Loucy (cell line): ENCODE measurements around the gene TEX2.

Experiments
- H2AFZ ChIP-seq: fragments of 200-600 bp; sonication (generic); 2 replicates; pipeline ENCODE4 v1.6.0; 2016; ENCODE audit warnings: antibody characterized with exemption, mild to moderate bottlenecking, low read length, moderate library complexity
- H3F3A ChIP-seq: fragments of 200-600 bp; 2 replicates; pipeline ENCODE4 v1.6.0; 2016; ENCODE audit warnings: antibody characterized with exemption, low read depth, mild to moderate bottlenecking
- H3K27me3 ChIP-seq: fragments of 200-600 bp; sonication (generic); 2 replicates; pipeline ENCODE4 v1.6.1; 2014; ENCODE audit warnings: low read length, mild to moderate bottlenecking; ENCODE audit not compliant: insufficient read depth, poor library complexity, severe bottlenecking
- H3K36me3 ChIP-seq: fragments of 200-600 bp; sonication (generic); 2 replicates; pipeline ENCODE4 v1.6.1; 2016; ENCODE audit warnings: low read length; ENCODE audit not compliant: insufficient read depth
- H3K4me1 ChIP-seq: fragments of 200-600 bp; sonication (generic); 2 replicates; pipeline ENCODE4 v1.5.1; 2014; ENCODE audit warnings: low read length, mild to moderate bottlenecking; ENCODE audit not compliant: insufficient read depth, poor library complexity, severe bottlenecking
- H3K4me2 ChIP-seq: fragments of 200-600 bp; sonication (generic); 2 replicates; pipeline ENCODE4 v1.6.0; 2014; ENCODE audit warnings: antibody characterized with exemption, low read length, low read depth, mild to moderate bottlenecking; ENCODE audit not compliant: poor library complexity, severe bottlenecking
- H3K4me3 ChIP-seq: fragments of 200-600 bp; sonication (generic); 2 replicates; pipeline ENCODE4 v1.5.1; 2014; ENCODE audit warnings: low read length, mild to moderate bottlenecking, mixed read lengths; ENCODE audit not compliant: poor library complexity, severe bottlenecking
- H3K79me2 ChIP-seq: fragments of 200-600 bp; sonication (generic); 2 replicates; pipeline ENCODE4 v1.6.1; 2014; ENCODE audit warnings: low read length; ENCODE audit not compliant: insufficient read depth
- H3K9ac ChIP-seq: fragments of 200-600 bp; sonication (generic); 2 replicates; pipeline ENCODE4 v1.6.0; 2014; ENCODE audit warnings: mild to moderate bottlenecking, low read depth, low read length, moderate library complexity; ENCODE audit not compliant: poor library complexity, severe bottlenecking
- H3K9me2 ChIP-seq: fragments of 200-600 bp; sonication (generic); replicated peaks from 2 replicates; pipeline ENCODE4 v1.6.1; 2016; ENCODE audit warnings: low read depth, low read length, mixed read lengths
- H3K9me3 ChIP-seq: fragments of 200-600 bp; sonication (generic); 2 replicates; pipeline ENCODE4 v1.6.1; 2014; ENCODE audit warnings: mild to moderate bottlenecking, antibody characterized with exemption, low read length, low read depth; ENCODE audit not compliant: insufficient read depth
- H4K20me1 ChIP-seq: fragments of 200-600 bp; sonication (generic); 2 replicates; pipeline ENCODE4 v1.6.0; 2014; ENCODE audit warnings: antibody characterized with exemption, low read length, mild to moderate bottlenecking; ENCODE audit not compliant: insufficient read depth, poor library complexity, severe bottlenecking
- CTCF ChIP-seq: fragments of 200-600 bp; sonication (generic); conservative IDR thresholded peaks from 2 replicates; pipeline ENCODE4 v1.5.1; 2014; ENCODE audit warnings: mild to moderate bottlenecking, antibody characterized with exemption, low read length
- EZH2phosphoT487 ChIP-seq: fragments of 200-600 bp; IDR thresholded peaks from 2 replicates; pipeline ENCODE4 v1.6.1; 2018; ENCODE audit warnings: antibody characterized with exemption, mild to moderate bottlenecking, moderate library complexity, borderline replicate concordance

TEX2 gene

GRCh38 chr17:64120159-64120810 lies 142.8 kb downstream of the TEX2 start:
- H4K20me1 ChIP-seq: no peaks in the 10 kb centered on the region
- H3K27me3 ChIP-seq: no peaks in the 10 kb centered on the region
- H3K36me3 ChIP-seq: no peaks in the 10 kb centered on the region
- H3K79me2 ChIP-seq: no peaks in the 10 kb centered on the region; the same call in 1 of the 2 replicates
- H3K9me2 ChIP-seq: no peaks in the 10 kb centered on the region
- TF ChIP-seq EZH2phosphoT487 (no peak), CTCF (no peak)
- H3K9me3 ChIP-seq: no peaks in the 10 kb centered on the region
- H3K4me2 ChIP-seq: no peak overlapping the region
- H3K4me3 ChIP-seq: no peak overlapping the region
- H3K4me1 ChIP-seq: peaks cover 30% of the 10 kb centered on the region
- no peak overlapping the region for H2AFZ ChIP-seq
- no peak overlapping the region for H3K9ac ChIP-seq
- no peaks in the 10 kb centered on the region for H3F3A ChIP-seq

DNA sequence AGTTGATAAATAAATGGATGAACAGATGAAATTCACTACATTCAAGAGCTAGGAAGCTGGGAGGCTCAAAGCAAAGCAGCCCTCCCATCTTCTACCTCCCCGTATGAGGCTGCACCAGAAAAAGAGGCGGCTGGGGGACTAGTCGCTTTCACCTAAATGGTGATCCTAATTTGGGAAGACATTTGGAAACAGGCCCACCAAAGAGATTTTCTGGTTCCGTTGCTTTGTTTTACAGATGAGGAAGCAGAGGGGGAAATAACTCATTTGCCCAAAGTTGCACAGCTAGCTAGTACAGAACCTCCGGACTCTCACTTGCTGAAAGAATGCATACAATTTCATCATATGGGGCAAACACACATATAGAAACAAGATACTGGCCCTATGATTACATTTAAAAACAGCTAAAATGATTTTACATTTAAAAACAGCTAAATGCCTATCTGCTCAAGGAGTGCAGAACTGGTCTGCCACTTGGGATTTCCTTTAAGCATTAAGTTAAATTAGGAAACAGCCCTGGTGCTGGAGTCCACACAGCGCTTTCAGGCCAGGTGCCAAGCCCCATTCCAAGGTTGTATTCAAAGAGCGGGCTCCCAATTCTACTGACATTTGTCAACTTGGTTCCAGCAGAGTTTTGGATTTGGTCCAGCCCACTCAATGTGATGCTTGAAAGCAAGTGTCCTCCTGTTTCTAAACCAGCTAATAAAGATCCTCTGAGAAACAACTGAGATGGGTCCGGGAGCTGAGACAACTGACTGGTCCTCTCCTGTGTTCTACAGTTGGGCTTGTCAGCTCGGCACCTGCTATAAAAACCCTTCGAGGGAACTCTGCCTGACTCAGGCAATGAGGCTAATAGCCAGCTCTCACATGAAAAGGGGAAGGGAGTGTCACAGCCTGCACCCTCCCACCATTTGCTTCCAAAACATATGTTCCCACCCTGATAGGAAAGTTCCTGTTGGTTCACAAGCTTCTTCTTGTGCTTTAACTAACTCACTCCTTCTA lies 144.8 kb downstream of the TEX2 start:
- Histone ChIP-seq H3K4me1 (peaks cover 30% of the 10 kb centered on the region), H3K9me2 (no peaks in the 10 kb centered on the region), H3K4me3 (no peak overlapping the region), H3K4me2 (no peak overlapping the region), H3F3A (no peaks in the 10 kb centered on the region), H3K36me3 (no peaks in the 10 kb centered on the region), H3K9me3 (no peaks in the 10 kb centered on the region), H3K27me3 (no peaks in the 10 kb centered on the region), H4K20me1 (no peaks in the 10 kb centered on the region), H3K79me2 (no peaks in the 10 kb centered on the region), H2AFZ (no peak overlapping the region), H3K9ac (no peak overlapping the region)
- TF ChIP-seq CTCF: no peak
- no peak for TF ChIP-seq EZH2phosphoT487

GRCh38 chr17:64115822-64116534 lies 147.1 kb downstream of the TEX2 start:
- Histone ChIP-seq H4K20me1 (no peaks in the 10 kb centered on the region), H3K9me3 (no peaks in the 10 kb centered on the region), H3K79me2 (no peaks in the 10 kb centered on the region), H3K9ac (no peak overlapping the region), H2AFZ (no peak overlapping the region), H3K4me2 (peak overlapping the region; percentile 32), H3K4me3 (no peak overlapping the region), H3K4me1 (peaks cover 27% of the 10 kb centered on the region), H3K27me3 (no peaks in the 10 kb centered on the region), H3K9me2 (no peaks in the 10 kb centered on the region), H3K36me3 (no peaks in the 10 kb centered on the region), H3F3A (no peaks in the 10 kb centered on the region)
- TF ChIP-seq CTCF: no peak
- no peak for TF ChIP-seq EZH2phosphoT487
